Left lung (tissue), 10 donors: ENCODE data around the gene RAP1GAP. TPM values are rescaled to one million over a fixed set of nuclear protein-coding genes. Genes with fewer than 3 reads are reported as not detected.

Experiments
- ATAC-seq: fragments of 200-7000 bp; cut with Tn5 transposase; one replicate; pipeline ENCODE4 v1.9.1; 2020; ENCODE audit warnings: moderate library complexity
- DNase-seq, 4 donors: peaks; one replicate each; pipeline ENCODE4 v3.0.0-alpha.2; 2013 to 2020
- H3K27ac ChIP-seq, 2 donors: fragments of 200-600 bp; sonication (generic) in 1 of 2; one replicate each; pipeline versions ENCODE4 v1.5.0 to v1.8.0; 2020 to 2021
- H3K27me3 ChIP-seq, 2 donors: fragments of 200-600 bp; sonication (generic) in 1 of 2; one replicate each; pipeline versions ENCODE4 v1.5.0 to v1.8.0; 2020 to 2021
- H3K36me3 ChIP-seq, 2 donors: fragments of 200-600 bp; sonication (generic) in 1 of 2; one replicate each; pipeline versions ENCODE4 v1.5.0 to v1.8.0; 2020 to 2021
- H3K4me1 ChIP-seq, 2 donors: fragments of 200-600 bp; one replicate each; pipeline ENCODE4 v1.8.0; 2021
- H3K4me3 ChIP-seq, 2 donors: fragments of 200-600 bp; sonication (generic) in 1 of 2; one replicate each; pipeline versions ENCODE4 v1.5.0 to v1.8.0; 2020 to 2021; ENCODE audit warnings: mild to moderate bottlenecking in 1 of 2
- H3K9me3 ChIP-seq, 2 donors: fragments of 200-600 bp; sonication (generic) in 1 of 2; one replicate each; pipeline versions ENCODE4 v1.5.0 to v1.8.0; 2020 to 2021
- CTCF ChIP-seq, 2 donors: fragments of 200-600 bp; sonication (generic) in 1 of 2; IDR thresholded peaks; one replicate each; pipeline versions ENCODE4 v1.5.0 to v1.8.0; 2021; ENCODE audit warnings: antibody characterized with exemption in 2 of 2
- intact Hi-C, 2 donors: fragments of 100-400 bp; cut with DNase I; formaldehyde crosslinking; loops; one replicate each; pipeline versions ENCODE4 v1.11.2 to v1.14.2; 2022
- polyA plus RNA-seq, 6 donors: library from polyadenylated mRNA; unstranded; fragments of 120-200 nt; gene quantifications; one replicate each; pipeline ENCODE4 v1.2.1, GENCODE V29; 2013; ENCODE audit not compliant: insufficient read length in 6 of 6
- total RNA-seq, 2 donors: library from RNA; stranded (reverse); fragmentation: NEBNext Ultra II Directional; extraction: Animal tissue kit (Norgen Biotek cat#: 25700); gene quantifications; one replicate each; pipeline ENCODE4 v1.2.1, GENCODE V29; 2021
- donor health status: DM: no; HTN: yes; CAD: no.
- donor health status: DM: no; HTN: no; CAD: no.

The RAP1GAP gene
- total and polyA plus RNA-seq, 8 donors = 20.7 to 59.3 (median 45.2) TPM

GRCh38 chr1:21562896-21563295, 106.3 kb downstream of the RAP1GAP start:
- Histone ChIP-seq H3K27ac (no peak overlapping the region), H3K36me3 (peaks cover 0 to 73% of the 10 kb centered on the region in 2 donors), H3K4me3 (no peak overlapping the region), H3K4me1 (no peaks in the 10 kb centered on the region), H3K27me3 (peaks cover 0 to 13% of the 10 kb centered on the region in 2 donors), H3K9me3 (no peaks in the 10 kb centered on the region)
- DNase-seq (no peak), ATAC-seq (no peak)
- TF ChIP-seq CTCF (IDR thresholded peaks at IDR 0.05) = no peak
- intact Hi-C loops = no loop called here

GRCh38 chr1:21560916-21561638, 108.1 kb downstream of the RAP1GAP start:
- no peak for DNase-seq
- Histone ChIP-seq H3K9me3 (no peaks in the 10 kb centered on the region), H3K27me3 (peaks cover 0 to 14% of the 10 kb centered on the region in 2 donors), H3K4me3 (no peak overlapping the region), H3K36me3 (peaks cover 0 to 82% of the 10 kb centered on the region in 2 donors), H3K4me1 (no peaks in the 10 kb centered on the region), H3K27ac (no peak overlapping the region)
- no peak for ATAC-seq
- TF ChIP-seq CTCF (IDR thresholded peaks at IDR 0.05) = no peak
- intact Hi-C loops = no loop called here

GRCh38 chr1:21559788-21560567, 109.2 kb downstream of the RAP1GAP start:
- no peaks in the 10 kb centered on the region for H3K9me3 ChIP-seq
- TF ChIP-seq CTCF (IDR thresholded peaks at IDR 0.05) = no peak
- no peak overlapping the region for H3K27ac ChIP-seq
- intact Hi-C loops = no loop called here
- H3K36me3 ChIP-seq = peaks cover 0 to 77% of the 10 kb centered on the region in 2 donors
- peaks cover 0 to 14% of the 10 kb centered on the region in 2 donors for H3K27me3 ChIP-seq
- no peak overlapping the region for H3K4me3 ChIP-seq
- ATAC-seq (no peak), DNase-seq (no peak)
- H3K4me1 ChIP-seq = no peaks in the 10 kb centered on the region

DNA sequence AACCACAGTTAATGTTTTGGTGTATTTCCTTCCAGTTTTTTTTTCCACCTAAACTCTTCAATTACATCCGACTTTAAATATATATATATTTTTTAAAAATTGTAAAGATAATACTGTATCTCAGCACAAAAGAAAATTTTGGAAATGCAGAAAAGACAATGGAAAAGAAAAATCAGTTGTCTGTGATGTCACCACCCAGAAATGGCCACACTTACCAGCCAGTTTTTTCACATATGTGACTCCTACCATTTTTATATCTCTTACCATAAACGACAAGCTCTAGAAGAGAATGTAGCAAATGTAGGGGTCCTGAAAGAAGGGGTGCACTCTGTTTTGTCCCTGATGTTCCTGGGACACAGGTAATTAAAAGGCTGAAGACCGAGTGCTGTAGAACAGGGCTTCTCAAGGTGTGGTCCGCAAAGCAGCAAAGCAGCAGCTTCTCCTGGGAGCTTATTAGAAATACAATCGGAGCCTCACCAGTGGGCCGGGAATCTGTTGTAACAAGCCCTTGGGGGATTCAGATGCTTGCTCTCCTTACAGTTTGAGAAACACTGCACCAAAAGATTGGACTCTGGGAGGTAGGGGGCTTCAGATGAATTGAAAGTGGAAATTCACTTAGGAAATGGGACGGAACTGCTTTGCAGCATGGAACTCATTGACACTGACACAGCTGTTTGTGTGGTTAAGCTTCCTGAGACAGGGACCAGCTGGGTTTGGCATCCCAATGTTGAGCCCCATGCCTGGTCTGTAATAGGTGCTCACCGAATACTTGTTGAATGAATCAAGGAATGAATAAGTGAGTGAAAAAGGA, 115.8 kb downstream of the RAP1GAP start:
- no peak for TF ChIP-seq CTCF (IDR thresholded peaks at IDR 0.05)
- H3K4me3 ChIP-seq = no peak overlapping the region
- peaks cover 2 to 45% of the 10 kb centered on the region in 2 donors for H3K4me1 ChIP-seq
- peaks cover 0 to 27% of the 10 kb centered on the region in 2 donors for H3K36me3 ChIP-seq
- H3K27ac ChIP-seq = peak overlapping the region in 1 of 2 donors; percentile 85
- intact Hi-C loops = no loop called here
- ATAC-seq = no peak
- no peaks in the 10 kb centered on the region for H3K9me3 ChIP-seq
- peaks cover 0 to 19% of the 10 kb centered on the region in 2 donors for H3K27me3 ChIP-seq
- no peak for DNase-seq
